ENCODE measurements around the gene PPP2R5C. TPM values are rescaled to one million over a fixed set of nuclear protein-coding genes. Genes with fewer than 3 reads are reported as not detected.
A peak's percentile ranks its signal among the peaks of the same experiment; 100 is the strongest.

The PPP2R5C gene
- total and polyA plus RNA-seq, 7 donors = 90.2 to 175 (median 131) TPM

DNA sequence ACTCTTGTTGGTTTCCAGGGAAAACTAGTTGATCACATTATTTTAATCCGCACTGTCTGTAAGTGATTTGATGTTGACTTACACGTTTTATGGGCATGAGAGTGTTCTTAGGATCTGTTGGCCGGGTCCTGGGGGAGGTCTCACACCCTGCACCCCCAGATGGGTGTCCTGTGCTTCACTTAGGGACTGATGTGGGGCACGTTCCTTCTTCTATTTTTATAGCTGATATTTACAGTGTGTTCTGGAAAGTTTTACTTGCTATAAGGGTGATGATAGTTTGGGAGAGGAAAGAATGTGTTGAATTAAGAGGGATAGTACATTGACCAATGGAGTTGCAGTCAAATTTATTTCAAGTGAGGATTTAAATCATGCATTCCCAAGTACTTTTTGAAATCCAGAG lies 106.3 kb downstream of the PPP2R5C start:
- Histone ChIP-seq H3K4me3 (no peak overlapping the region), H3K36me3 (peaks cover 0 to 8% (median 0%) of the 10 kb centered on the region in 4 donors), H3K4me1 (peaks cover 0 to 20% (median 13%) of the 10 kb centered on the region in 4 donors), H3K27me3 (no peaks in the 10 kb centered on the region), H3K9me3 (no peaks in the 10 kb centered on the region), H3K27ac (peak overlapping the region in 1 of 4 donors; percentile 32)
- 75 to 81% methylated on average over 4 of the region's 4 CpGs for WGBS, 2 donors
- intact Hi-C loops (cut with DNase I) = no loop called here
- TF ChIP-seq POLR2A (IDR thresholded peaks at IDR 0.05) (no peak), POLR2AphosphoS5 (IDR thresholded peaks at IDR 0.05) (no peak), CTCF (IDR thresholded peaks at IDR 0.05) (no peak), EP300 (IDR thresholded peaks at IDR 0.05) (no peak)
- no peak for DNase-seq

DNA sequence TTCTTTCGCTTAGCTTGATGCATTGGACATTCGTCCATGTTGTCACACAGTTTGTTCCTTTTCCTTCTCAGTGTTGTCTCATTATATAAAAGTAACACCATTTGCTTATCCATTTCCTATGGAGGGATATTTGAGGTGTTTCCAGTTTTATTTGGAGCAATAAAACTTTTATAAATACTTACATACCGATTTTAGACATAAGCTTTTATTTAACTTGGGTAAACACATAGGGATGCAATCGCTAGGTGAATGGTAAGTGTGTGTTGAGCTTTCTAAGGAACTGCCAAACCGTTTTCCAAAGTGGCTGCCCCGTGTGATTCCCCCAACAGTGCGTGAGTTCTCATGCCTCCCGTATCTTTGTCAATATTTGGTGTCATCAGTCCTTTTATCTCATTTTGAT lies 107.7 kb downstream of the PPP2R5C start:
- Histone ChIP-seq H3K4me3 (no peak overlapping the region), H3K36me3 (peaks cover 0 to 4% (median 0%) of the 10 kb centered on the region in 4 donors), H3K27ac (no peak overlapping the region), H3K9me3 (no peaks in the 10 kb centered on the region), H3K27me3 (no peaks in the 10 kb centered on the region), H3K4me1 (peaks cover 0 to 33% (median 18%) of the 10 kb centered on the region in 4 donors)
- no peak for TF ChIP-seq POLR2AphosphoS5 (IDR thresholded peaks at IDR 0.05)
- TF ChIP-seq EP300 (IDR thresholded peaks at IDR 0.05) = no peak
- TF ChIP-seq CTCF (IDR thresholded peaks at IDR 0.05) = no peak
- TF ChIP-seq POLR2A (IDR thresholded peaks at IDR 0.05) = no peak
- intact Hi-C loops (cut with DNase I) = no loop called here
- DNase-seq = no peak
- 30 to 71% methylated on average over 8 of the region's 8 CpGs for WGBS, 2 donors

DNA sequence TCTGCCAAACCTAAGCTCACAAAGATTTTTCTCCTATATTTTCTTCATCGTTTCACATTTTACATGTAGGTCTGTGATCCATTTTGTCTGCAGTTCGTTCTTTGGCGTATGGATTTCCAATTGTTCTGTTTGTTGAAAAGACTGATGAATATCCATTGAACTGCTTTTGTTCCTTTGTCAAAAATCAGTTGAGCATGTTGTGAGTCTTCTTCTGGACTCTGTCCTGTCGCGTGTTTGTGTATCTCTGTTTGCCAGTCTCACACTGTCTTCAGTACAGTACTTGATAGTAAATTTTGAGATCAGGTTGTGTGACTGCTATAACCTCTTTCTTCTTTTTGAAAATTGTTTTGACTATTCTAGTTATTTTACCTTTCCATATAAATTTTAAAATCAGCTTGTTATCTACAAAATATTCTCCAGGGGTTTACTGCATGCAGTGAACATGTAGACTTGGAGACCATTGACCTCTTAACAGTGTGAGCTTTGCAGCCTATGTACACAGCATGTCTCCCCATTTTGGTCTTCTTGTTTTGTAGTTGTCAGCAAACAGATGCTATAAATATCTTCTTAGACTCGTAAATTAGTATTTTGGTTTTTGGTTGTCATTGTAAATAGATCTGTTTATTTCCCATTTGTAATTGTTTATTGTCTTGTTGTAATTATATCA lies 108.9 kb downstream of the PPP2R5C start:
- intact Hi-C loops (cut with DNase I) = loop anchor here (5.0 kb wide), 1 partner anchor 38 kb away; no protein-coding TSS in a partner anchor
- WGBS, 2 donors = 85 to 89% methylated on average over 6 of the region's 6 CpGs

GRCh38 chr14:101872346-101872745 lies 110.8 kb downstream of the PPP2R5C start:
- H3K36me3 ChIP-seq = no peaks in the 10 kb centered on the region
- H3K9me3 ChIP-seq = no peaks in the 10 kb centered on the region
- 96 to 98% methylated on average over 4 of the region's 4 CpGs for WGBS, 2 donors
- peak overlapping the region in 2 of 4 donors; percentile 36 to 85 for H3K27ac ChIP-seq
- no peaks in the 10 kb centered on the region for H3K27me3 ChIP-seq
- DNase-seq = no peak
- peaks cover 0 to 59% (median 45%) of the 10 kb centered on the region in 4 donors for H3K4me1 ChIP-seq
- no peak for TF ChIP-seq CTCF (IDR thresholded peaks at IDR 0.05)
- no peak for TF ChIP-seq POLR2A (IDR thresholded peaks at IDR 0.05)
- no peak for TF ChIP-seq POLR2AphosphoS5 (IDR thresholded peaks at IDR 0.05)
- TF ChIP-seq EP300 (IDR thresholded peaks at IDR 0.05) = no peak
- intact Hi-C loops (cut with DNase I) = loop anchor here (5.0 kb wide), 1 partner anchor 40 kb away; no protein-coding TSS in a partner anchor
- no peak overlapping the region for H3K4me3 ChIP-seq

More for the DNA sequence above, 108.9 kb downstream of the PPP2R5C start:
- DNase-seq = no peak
- Histone ChIP-seq H3K4me1 (peaks cover 0 to 43% (median 26%) of the 10 kb centered on the region in 4 donors), H3K36me3 (no peaks in the 10 kb centered on the region), H3K4me3 (no peak overlapping the region), H3K9me3 (no peaks in the 10 kb centered on the region), H3K27me3 (no peaks in the 10 kb centered on the region), H3K27ac (no peak overlapping the region)
- TF ChIP-seq POLR2A (IDR thresholded peaks at IDR 0.05) = no peak
- TF ChIP-seq CTCF (IDR thresholded peaks at IDR 0.05) = no peak
- TF ChIP-seq POLR2AphosphoS5 (IDR thresholded peaks at IDR 0.05) = no peak
- no peak for TF ChIP-seq EP300 (IDR thresholded peaks at IDR 0.05)
